Thoracic aorta (tissue), 2 donors: ENCODE measurements around the gene TVP23A. TPM values are rescaled to one million over a fixed set of nuclear protein-coding genes. Genes with fewer than 3 reads are reported as not detected.
"Not testable (repeated sequence)": the region's sequence is repeated elsewhere in the genome, so short reads cannot be mapped to it uniquely, and the experiment has no call there.

Experiments
- ATAC-seq: fragments of 150-250 bp; one replicate; pipeline ENCODE4 v1.8.0; 2017; ENCODE audit warnings: low read depth; ENCODE audit not compliant: insufficient number of reproducible peaks, low FRiP score
- DNase-seq: peaks from one replicate; pipeline ENCODE4 v3.0.0-alpha.2; 2020; ENCODE audit warnings: low spot score
- H3K27ac ChIP-seq, 2 donors: fragments of 200-600 bp; sonication (generic); 1 replicate in 1 of 2; 2 replicates in 1 of 2; pipeline ENCODE4 v1.5.1; 2016; ENCODE audit warnings: mild to moderate bottlenecking in 2 of 2, moderate library complexity in 2 of 2
- H3K27me3 ChIP-seq: fragments of 200-600 bp; sonication (generic); replicated peaks from 2 replicates; pipeline ENCODE4 v1.6.0; 2016; ENCODE audit warnings: mild to moderate bottlenecking; ENCODE audit not compliant: insufficient read depth
- H3K36me3 ChIP-seq: fragments of 200-600 bp; sonication (generic); one replicate; pipeline ENCODE4 v1.5.1; 2016
- H3K4me1 ChIP-seq, 2 donors: fragments of 200-600 bp; sonication (generic); 1 replicate in 1 of 2; 2 replicates in 1 of 2; pipeline versions ENCODE4 v1.5.1 to v1.6.0; 2016; ENCODE audit warnings: low read depth in 2 of 2, mild to moderate bottlenecking in 1 of 2; ENCODE audit not compliant: control insufficient read depth in 1 of 2
- H3K4me3 ChIP-seq: fragments of 200-600 bp; sonication (generic); 2 replicates; pipeline ENCODE4 v1.5.1; 2016; ENCODE audit warnings: mild to moderate bottlenecking
- H3K9me3 ChIP-seq: fragments of 200-600 bp; sonication (generic); 2 replicates; pipeline ENCODE4 v1.5.1; 2016
- total RNA-seq, 2 donors: library from RNA; depleted of rRNA; stranded (reverse); fragments of >200 nt; gene quantifications; one replicate each; pipeline versions ENCODE4 v1.1.0 to v1.2.3, GENCODE V29; 2016
- TF ChIP-seq, protein P1 (sequence below): fragments of 200-600 bp; sonication (generic); IDR thresholded peaks from one replicate; pipeline ENCODE4 v1.5.1; 2019; ENCODE audit warnings: antibody characterized with exemption

TVP23A gene
- total RNA-seq, 2 donors from 2014 or later = 1.1 to 1.5 TPM

DNA sequence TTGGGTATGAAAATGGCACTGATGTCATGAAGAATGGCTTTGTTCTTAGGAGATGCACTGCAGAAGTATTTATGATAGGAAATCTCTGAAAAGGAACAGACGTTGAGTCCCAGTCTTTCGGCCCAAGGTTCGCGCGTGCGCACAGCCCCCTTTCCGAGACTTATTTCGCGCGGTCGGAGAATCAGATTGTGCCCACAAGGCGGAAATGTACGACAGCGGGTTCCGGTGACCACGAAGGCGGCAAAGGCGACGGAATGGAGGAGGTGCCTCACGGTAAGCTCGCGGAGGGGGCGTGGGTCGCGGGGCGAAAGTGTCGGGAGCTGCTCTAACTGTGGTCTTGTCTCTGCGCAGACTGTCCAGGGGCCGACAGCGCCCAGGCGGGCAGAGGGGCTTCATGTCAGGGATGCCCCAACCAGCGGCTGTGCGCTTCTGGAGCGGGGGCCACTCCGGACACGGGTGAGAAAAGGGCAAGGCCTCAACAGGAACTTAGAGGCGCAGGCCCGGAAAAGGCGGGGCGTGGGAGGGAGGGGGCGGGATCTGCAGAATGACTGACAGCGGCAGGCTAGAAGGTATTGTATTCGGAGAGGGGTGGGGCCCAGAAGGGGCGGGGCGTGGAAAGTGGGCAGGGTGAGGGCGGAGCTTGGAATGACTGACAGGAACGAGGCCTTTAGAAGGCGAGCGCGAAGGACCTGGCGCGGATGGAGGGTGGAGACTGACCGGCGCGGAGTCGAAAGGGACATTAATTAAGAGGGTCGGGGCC, 74.8 kb downstream of the TVP23A start, which contains the start of gene NUBP1:
Gene NUBP1 (plus strand): TSS at position 233 of the 760 bp plus-strand sequence. CDS start 22 bp downstream, at position 255.
- Histone ChIP-seq H3K36me3 (peaks cover 10% of the 10 kb centered on the region), H3K9me3 (no peaks in the 10 kb centered on the region), H3K27me3 (no peaks in the 10 kb centered on the region), H3K27ac (peak within 1 kb of the TSS; percentile 98), H3K4me1 (peaks cover 30 to 42% of the 10 kb centered on the region in 2 donors), H3K4me3 (peak within 1 kb of the TSS; percentile 88)
- TF ChIP-seq, protein P1, sequence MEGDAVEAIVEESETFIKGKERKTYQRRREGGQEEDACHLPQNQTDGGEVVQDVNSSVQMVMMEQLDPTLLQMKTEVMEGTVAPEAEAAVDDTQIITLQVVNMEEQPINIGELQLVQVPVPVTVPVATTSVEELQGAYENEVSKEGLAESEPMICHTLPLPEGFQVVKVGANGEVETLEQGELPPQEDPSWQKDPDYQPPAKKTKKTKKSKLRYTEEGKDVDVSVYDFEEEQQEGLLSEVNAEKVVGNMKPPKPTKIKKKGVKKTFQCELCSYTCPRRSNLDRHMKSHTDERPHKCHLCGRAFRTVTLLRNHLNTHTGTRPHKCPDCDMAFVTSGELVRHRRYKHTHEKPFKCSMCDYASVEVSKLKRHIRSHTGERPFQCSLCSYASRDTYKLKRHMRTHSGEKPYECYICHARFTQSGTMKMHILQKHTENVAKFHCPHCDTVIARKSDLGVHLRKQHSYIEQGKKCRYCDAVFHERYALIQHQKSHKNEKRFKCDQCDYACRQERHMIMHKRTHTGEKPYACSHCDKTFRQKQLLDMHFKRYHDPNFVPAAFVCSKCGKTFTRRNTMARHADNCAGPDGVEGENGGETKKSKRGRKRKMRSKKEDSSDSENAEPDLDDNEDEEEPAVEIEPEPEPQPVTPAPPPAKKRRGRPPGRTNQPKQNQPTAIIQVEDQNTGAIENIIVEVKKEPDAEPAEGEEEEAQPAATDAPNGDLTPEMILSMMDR = no peak
- ATAC-seq (peak; percentile 97), DNase-seq (peak; percentile 98)

DNA sequence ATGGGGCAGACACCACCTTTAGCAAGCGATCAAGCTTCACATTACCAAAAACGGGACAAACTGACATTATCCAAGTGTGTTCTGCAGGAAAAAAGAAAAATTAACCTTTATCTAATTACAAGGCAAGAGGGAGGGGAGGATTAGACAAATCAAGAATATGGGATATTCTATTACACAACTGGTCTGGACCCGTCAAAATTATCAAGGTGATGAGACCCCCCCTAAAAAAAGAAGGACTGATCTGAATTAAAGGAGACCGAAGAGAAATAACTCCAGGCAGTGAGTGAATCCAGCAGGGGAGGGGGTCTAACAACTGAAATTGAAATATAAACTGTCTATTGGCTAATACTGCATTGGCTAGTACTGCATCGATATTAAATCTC, 75.4 kb downstream of the TVP23A start:
- TF ChIP-seq, protein P1 = no peak

DNA sequence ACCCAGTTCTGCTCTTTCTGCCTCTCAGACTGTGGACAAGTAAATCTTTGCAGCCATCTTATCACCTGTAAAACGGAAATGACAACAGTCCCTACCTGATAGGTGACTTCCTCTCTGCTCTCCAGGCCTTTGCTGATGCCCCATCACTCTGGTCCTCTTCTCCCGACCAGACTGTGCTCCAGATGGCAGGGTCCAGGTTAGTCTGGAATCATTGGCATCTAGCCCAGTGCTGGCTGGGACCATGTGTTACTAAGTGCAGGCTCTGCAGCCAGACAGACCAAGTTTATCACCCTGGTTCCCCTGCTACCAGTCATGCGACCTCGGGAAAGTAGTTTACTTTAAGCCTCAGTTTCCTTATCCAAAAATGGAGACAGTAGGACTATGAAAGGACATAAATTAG, 76.8 kb downstream of the TVP23A start:
- DNase-seq = no peak

More for the DNA sequence above, 75.4 kb downstream of the TVP23A start:
- H3K4me1 ChIP-seq = peaks cover 35 to 47% of the 10 kb centered on the region in 2 donors
- DNase-seq (no peak), ATAC-seq (no peak)
- H3K36me3 ChIP-seq = peaks cover 4% of the 10 kb centered on the region
- no peaks in the 10 kb centered on the region for H3K9me3 ChIP-seq
- peak overlapping the region; percentile 88 for H3K4me3 ChIP-seq
- peak overlapping the region; percentile 98 for H3K27ac ChIP-seq
- no peaks in the 10 kb centered on the region for H3K27me3 ChIP-seq

DNA sequence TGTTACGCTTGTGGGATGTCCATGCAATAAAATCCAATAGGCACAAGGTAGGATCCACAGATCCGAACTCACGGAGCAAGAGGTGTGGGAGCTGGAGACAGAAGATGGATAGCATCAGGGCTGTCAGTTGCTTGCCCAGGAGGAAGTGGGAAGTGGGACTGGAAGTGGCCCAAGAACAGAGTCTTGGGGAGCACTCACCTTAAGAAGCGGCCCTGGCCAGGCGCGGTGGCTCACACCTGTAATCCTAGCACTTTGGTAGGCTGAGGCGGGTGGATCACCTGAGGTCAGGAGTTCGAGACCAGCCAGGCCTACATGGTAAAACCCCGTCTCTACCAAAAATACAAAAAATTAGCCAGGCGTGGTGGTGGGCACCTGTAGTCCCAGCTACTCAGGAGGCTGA, 77.3 kb downstream of the TVP23A start:
- H3K27ac ChIP-seq = peak overlapping the region in 1 of 2 donors; percentile 84
- not testable (repeated sequence) for H3K36me3 ChIP-seq, ATAC-seq, H3K27me3 ChIP-seq, H3K9me3 ChIP-seq, DNase-seq, H3K4me3 ChIP-seq
- peaks cover 45 to 61% of the 10 kb centered on the region in 2 donors for H3K4me1 ChIP-seq

More for the DNA sequence above, 76.8 kb downstream of the TVP23A start:
- Histone ChIP-seq H3K4me3 (no peak overlapping the region), H3K36me3 (no peaks in the 10 kb centered on the region), H3K9me3 (no peaks in the 10 kb centered on the region), H3K27me3 (no peaks in the 10 kb centered on the region), H3K27ac (peak overlapping the region; percentile 69 to 84), H3K4me1 (peaks cover 45 to 60% of the 10 kb centered on the region in 2 donors)
- ATAC-seq = no peak
- TF ChIP-seq, protein P1 = no peak

DNA sequence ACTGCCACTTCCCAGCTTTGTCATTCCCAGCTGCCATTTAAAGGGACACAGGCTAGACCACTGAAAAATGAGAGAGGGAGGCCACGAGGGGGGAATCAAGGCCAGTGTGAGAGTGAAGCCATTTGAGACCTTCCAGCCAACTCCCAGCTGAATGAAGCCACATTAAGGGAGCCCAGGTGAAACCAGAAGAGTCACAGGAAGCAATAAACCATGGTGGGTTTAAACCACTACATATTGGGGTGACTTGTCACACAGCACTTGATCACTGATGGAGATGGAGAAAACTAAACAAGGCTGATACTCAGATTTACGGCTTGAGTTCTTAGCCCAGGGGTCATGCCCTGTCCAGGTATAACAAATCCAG, 77.8 kb downstream of the TVP23A start:
- TF ChIP-seq, protein P1 = no peak
- no peak for DNase-seq
- Histone ChIP-seq H3K27me3 (no peaks in the 10 kb centered on the region), H3K4me1 (peaks cover 45 to 57% of the 10 kb centered on the region in 2 donors), H3K27ac (peak overlapping the region; percentile 46 to 84), H3K4me3 (no peak overlapping the region), H3K9me3 (no peaks in the 10 kb centered on the region), H3K36me3 (no peaks in the 10 kb centered on the region)
- no peak for ATAC-seq
